GM12878 (cell line): ENCODE data around the gene ABRACL. TPM values are rescaled to one million over a fixed set of nuclear protein-coding genes. Genes with fewer than 3 reads are reported as not detected.

Source experiments
- ATAC-seq: fragments of 200-7000 bp; cut with Tn5 transposase; 3 replicates; pipeline ENCODE4 v1.9.1; 2020; ENCODE audit warnings: mild to moderate bottlenecking, moderate library complexity
- BruUV-seq: library from RNA; stranded (reverse); fragments of 400-500 nt; replicated peaks from 2 replicates; lab custom pipeline; 2021; lab: Mats Ljungman, UMichigan
- CTCF ChIA-PET: fragments of 300-600 bp; sonication (Branson Sonifier 250); formaldehyde crosslinking; extraction: SDS; loops from one replicate; lab custom pipeline; 2021; ENCODE audit warnings: inconsistent platforms; lab: Yijun Ruan, JAX
- POLR2A ChIA-PET: fragments of 350-600 bp; formaldehyde crosslinking; extraction: SDS; loops from one replicate; lab custom pipeline; 2021; ENCODE audit warnings: inconsistent platforms; lab: Charles Lee
- RAD21 ChIA-PET: fragments of 300-600 bp; sonication (Branson Sonifier 250); formaldehyde crosslinking; loops from one replicate; lab custom pipeline; 2023; ENCODE audit warnings: antibody characterized with exemption; ENCODE audit not compliant: unreplicated experiment; lab: Charles Lee
- SMC1A ChIA-PET: fragments of 300-600 bp; sonication (Branson Sonifier 250); formaldehyde crosslinking; loops from one replicate; lab custom pipeline; 2023; ENCODE audit not compliant: unreplicated experiment, uncharacterized antibody; lab: Charles Lee
- DNase-seq: peaks from one replicate; pipeline ENCODE4 v3.0.0-alpha.2; 2011; ENCODE audit warnings: low read depth, low spot score
- FAIRE-seq: peaks from 3 replicates; lab custom pipeline; 2011; peaks lifted over from hg19 to GRCh38; lab: Jason Lieb, UNC
- H2AFZ ChIP-seq: 2 replicates; pipeline ENCODE4 v1.6.0; 2011; ENCODE audit warnings: low read depth, low read length, control low read depth; ENCODE audit not compliant: control insufficient read depth
- H3K27ac ChIP-seq: 2 replicates; pipeline ENCODE4 v1.5.1; 2011; ENCODE audit warnings: control low read depth; ENCODE audit not compliant: control insufficient read depth, insufficient read depth
- H3K27me3 ChIP-seq, 2 experiments: replicated peaks in 1 of 2; 2 replicates each; pipeline versions ENCODE4 v1.6.0 to v1.6.1; 2011; ENCODE audit warnings: low read length in 1 of 2; ENCODE audit not compliant: control insufficient read depth in 2 of 2, insufficient read depth in 2 of 2
- H3K36me3 ChIP-seq, 2 experiments: 2 replicates each; pipeline ENCODE4 v1.5.1; 2011; ENCODE audit warnings: low read length in 1 of 2; ENCODE audit not compliant: control insufficient read depth in 2 of 2, insufficient read depth in 2 of 2
- H3K4me1 ChIP-seq: 2 replicates; pipeline ENCODE4 v1.6.1; 2011; ENCODE audit warnings: mild to moderate bottlenecking, low read length, moderate library complexity, mixed read lengths; ENCODE audit not compliant: control insufficient read depth, insufficient read depth
- H3K4me2 ChIP-seq: 2 replicates; pipeline ENCODE4 v1.6.0; 2011; ENCODE audit warnings: control low read depth; ENCODE audit not compliant: control insufficient read depth, insufficient read depth
- H3K4me3 ChIP-seq: fragments of 200-600 bp; sonication (generic); 2 replicates; pipeline ENCODE4 v1.5.1; 2016
- H3K79me2 ChIP-seq: 2 replicates; pipeline ENCODE4 v1.6.0; 2011; ENCODE audit warnings: low read length; ENCODE audit not compliant: control insufficient read depth, insufficient read depth
- H3K9ac ChIP-seq: 2 replicates; pipeline ENCODE4 v1.8.0; 2011; ENCODE audit warnings: low read length, control low read depth, mixed read lengths; ENCODE audit not compliant: control insufficient read depth, insufficient read depth
- H3K9me3 ChIP-seq: replicated peaks from 3 replicates; pipeline ENCODE4 v1.5.1; 2011; ENCODE audit warnings: mild to moderate bottlenecking, low read length; ENCODE audit not compliant: control insufficient read depth, insufficient read depth
- H4K20me1 ChIP-seq: 2 replicates; pipeline ENCODE4 v1.6.0; 2011; ENCODE audit not compliant: control insufficient read depth, insufficient read depth
- BACH1 ChIP-seq: fragments of 450-650 bp; IDR thresholded peaks from 2 replicates; pipeline ENCODE4 v1.6.1; 2017; ENCODE audit warnings: mild to moderate bottlenecking, borderline replicate concordance
- BCLAF1 ChIP-seq: fragments of 450-650 bp; IDR thresholded peaks from 2 replicates; pipeline ENCODE4 v1.6.1; 2017; ENCODE audit warnings: antibody characterized with exemption, mild to moderate bottlenecking, moderate library complexity
- CBX3 ChIP-seq: fragments of 200-600 bp; sonication (generic); IDR thresholded peaks from 2 replicates; pipeline ENCODE4 v1.6.1; 2016; ENCODE audit warnings: low read depth, borderline replicate concordance
- CEBPZ ChIP-seq: fragments of 150-350 bp; IDR thresholded peaks from 2 replicates; pipeline ENCODE4 v1.6.1; 2016; ENCODE audit warnings: low read depth, low read length
- CREM ChIP-seq: IDR thresholded peaks from 2 replicates; pipeline ENCODE4 v1.6.1; 2014; ENCODE audit warnings: antibody characterized with exemption, low read depth
- KAT2A ChIP-seq: conservative IDR thresholded peaks from 2 replicates; pipeline ENCODE4 v1.6.1; 2011; ENCODE audit warnings: low read depth, low read length; ENCODE audit not compliant: control insufficient read depth
- KLF5 ChIP-seq: fragments of 450-650 bp; IDR thresholded peaks from 2 replicates; pipeline ENCODE4 v1.6.1; 2014; ENCODE audit warnings: mild to moderate bottlenecking; ENCODE audit not compliant: partially characterized antibody
- MYC ChIP-seq: IDR thresholded peaks from 2 replicates; pipeline ENCODE4 v1.6.1; 2011; ENCODE audit warnings: mild to moderate bottlenecking, low read length, moderate library complexity, inconsistent platforms; ENCODE audit not compliant: insufficient read depth, insufficient replicate concordance, insufficient read length, severe bottlenecking
- POLR2AphosphoS2 ChIP-seq: IDR thresholded peaks from 2 replicates; pipeline ENCODE4 v1.6.1; 2011; ENCODE audit warnings: low read depth, mild to moderate bottlenecking, low read length, improper control_type of control experiment, moderate library complexity
- RB1 ChIP-seq: fragments of 450-650 bp; formaldehyde crosslinking; IDR thresholded peaks from 2 replicates; pipeline ENCODE4 v1.6.1; 2017; ENCODE audit warnings: mild to moderate bottlenecking, borderline replicate concordance
- SP1 ChIP-seq: IDR thresholded peaks from one replicate; pipeline ENCODE4 v1.6.1; 2011; ENCODE audit warnings: low read depth, low read length
- WGBS: methylation state at CpG from one replicate; pipeline ENCODE4 v1.1.6; 2016; ENCODE audit warnings: low lambda C conversion rate; ENCODE audit not compliant: insufficient replicate concordance, insufficient coverage; ENCODE audit errors: missing lambda C conversion rate; 5-methylcytosine and 5-hydroxymethylcytosine counted together
- in situ Hi-C: fragments of 300-500 bp; cut with MboI; formaldehyde crosslinking; loops from 9 replicates; pipeline ENCODE4 v1.14.3; 2018; ENCODE audit warnings: mixed read lengths
- intact Hi-C: fragments of 100-400 bp; cut with micrococcal nuclease; formaldehyde crosslinking; loops from one replicate; pipeline ENCODE4 v1.14.2; 2022; ENCODE audit not compliant: unreplicated experiment
- polyA plus RNA-seq, 11 experiments: library from polyadenylated mRNA; depleted of rRNA in 4 of 11; unstranded in 6 of 11; stranded (reverse) in 5 of 11; fragments of >200 nt; fragmentation: Nextera tagmentation in 4 of 11; fragmentation: Illumina TruSeq in 1 of 11; extraction: Ambion mirVana in 4 of 11; extraction: Trizol in 1 of 11; gene quantifications; 1 replicate in 1 of 11; 2 replicates in 10 of 11; pipeline versions ENCODE4 v1.2.1 to v1.2.3, GENCODE V29; 2011 to 2016; ENCODE audit warnings: inconsistent platforms in 2 of 11, missing spikeins in 2 of 11, low read depth in 1 of 11
- total RNA-seq, 4 experiments: library from RNA; depleted of rRNA in 3 of 4; stranded (reverse); fragments of >200 nt in 3 of 4; fragmentation: Illumina TruSeq in 1 of 4; extraction: Trizol in 1 of 4; gene quantifications; 2 replicates each; pipeline versions ENCODE4 v1.2.1 to v1.2.3, GENCODE V29; 2013 to 2021

The ABRACL gene
- total and polyA plus RNA-seq, 10 of the 15 experiments (the other 5 are each of a cell fraction or from before 2014, with no cell fraction given): 111 to 647 (median 192) TPM

GRCh38 chr6:139051396-139052060 lies 23.0 kb downstream of the ABRACL start:
- TF ChIP-seq SP1: no peak
- TF ChIP-seq KLF5: no peak
- TF ChIP-seq RB1: no peak
- no peak for TF ChIP-seq POLR2AphosphoS2
- TF ChIP-seq MYC: no peak
- Histone ChIP-seq H3K4me2 (no peak overlapping the region), H3K4me1 (no peaks in the 10 kb centered on the region), H3K79me2 (no peaks in the 10 kb centered on the region), H3K9me3 (no peaks in the 10 kb centered on the region), H3K9ac (no peak overlapping the region), H3K4me3 (no peak overlapping the region), H3K36me3 (no peaks in the 10 kb centered on the region), H3K27me3 (peaks cover 0 to 2% of the 10 kb centered on the region in 2 experiments; a peak in 2 of 4 replicates), H4K20me1 (no peaks in the 10 kb centered on the region), H2AFZ (no peak overlapping the region), H3K27ac (no peak overlapping the region)
- no TSS peak for BruUV-seq
- ChIA-PET SMC1A (no interaction called here), CTCF (interaction anchor here (0.6 kb wide), 1 partner anchor 62 kb away, joined by 3 read pairs; no protein-coding TSS in a partner anchor), POLR2A (no interaction called here), RAD21 (no interaction called here)
- ATAC-seq (no peak), DNase-seq (no peak), FAIRE-seq (no peak)
- in situ Hi-C loops: no loop called here
- intact Hi-C loops: no loop called here
- WGBS: 59% methylated on average over 5 of the region's 5 CpGs

GRCh38 chr6:139053382-139053781 lies 24.8 kb downstream of the ABRACL start:
- POLR2A ChIA-PET: no interaction called here
- DNase-seq: no peak
- no peak overlapping the region for H3K4me2 ChIP-seq
- no peak overlapping the region for H3K27ac ChIP-seq
- 37% methylated on average over 3 of the region's 3 CpGs for WGBS
- FAIRE-seq: no peak
- BruUV-seq: no TSS peak
- CTCF ChIA-PET: no interaction called here
- no peaks in the 10 kb centered on the region for H3K36me3 ChIP-seq
- in situ Hi-C loops (no loop called here), intact Hi-C loops (no loop called here)
- no peaks in the 10 kb centered on the region for H3K9me3 ChIP-seq
- no peak overlapping the region for H3K9ac ChIP-seq
- no peak overlapping the region for H3K4me3 ChIP-seq
- no peaks in the 10 kb centered on the region for H3K4me1 ChIP-seq
- no peaks in the 10 kb centered on the region for H3K79me2 ChIP-seq
- ATAC-seq: no peak
- SMC1A ChIA-PET: no interaction called here
- peaks cover 0 to 2% of the 10 kb centered on the region in 2 experiments; a peak in 2 of 4 replicates for H3K27me3 ChIP-seq
- RAD21 ChIA-PET: no interaction called here
- H4K20me1 ChIP-seq: no peaks in the 10 kb centered on the region
- H2AFZ ChIP-seq: no peak overlapping the region
- no peak for TF ChIP-seq CEBPZ
- no peak for TF ChIP-seq BCLAF1
- no peak for TF ChIP-seq CREM
- TF ChIP-seq KAT2A: no peak
- no peak for TF ChIP-seq CBX3
- no peak for TF ChIP-seq BACH1
